HG03159 (cell line): ENCODE results near the gene PFKFB2.

ENCODE experiments used
- ATAC-seq: cut with Tn5 transposase; IDR thresholded peaks from one replicate; pipeline ENCODE4 v1.9.1; 2021; ENCODE audit warnings: mild to moderate bottlenecking, moderate library complexity; ENCODE audit not compliant: unreplicated experiment

The PFKFB2 gene

DNA sequence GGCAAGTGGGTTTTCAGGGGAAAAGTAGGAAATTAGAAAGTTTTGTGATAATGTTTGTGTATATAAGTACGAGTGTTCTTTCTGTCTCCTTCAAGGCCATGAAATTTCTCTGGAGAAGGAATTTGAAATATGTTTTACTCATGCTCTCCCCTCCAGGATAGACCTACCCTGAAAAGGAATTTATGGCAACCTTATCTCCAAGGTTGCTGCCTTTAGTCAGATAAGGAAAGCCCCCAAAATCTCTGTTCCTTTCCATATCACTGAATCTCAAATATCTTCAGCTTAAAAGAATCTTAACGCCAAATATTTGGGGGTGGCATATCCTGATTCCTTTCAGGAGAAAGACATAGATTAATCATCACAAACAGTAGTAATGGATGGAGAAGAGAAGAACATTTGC is 35.1 kb downstream of the PFKFB2 start:
- ATAC-seq = no peak

GRCh38 chr1:207088701-207089626 is 35.9 kb downstream of the PFKFB2 start, which contains the start of gene C4BPB:
Gene C4BPB, plus strand, starts transcription at chr1:207088860. Its CDS starts 672 bp downstream, at chr1:207089532.
- ATAC-seq = peak; percentile 55

DNA sequence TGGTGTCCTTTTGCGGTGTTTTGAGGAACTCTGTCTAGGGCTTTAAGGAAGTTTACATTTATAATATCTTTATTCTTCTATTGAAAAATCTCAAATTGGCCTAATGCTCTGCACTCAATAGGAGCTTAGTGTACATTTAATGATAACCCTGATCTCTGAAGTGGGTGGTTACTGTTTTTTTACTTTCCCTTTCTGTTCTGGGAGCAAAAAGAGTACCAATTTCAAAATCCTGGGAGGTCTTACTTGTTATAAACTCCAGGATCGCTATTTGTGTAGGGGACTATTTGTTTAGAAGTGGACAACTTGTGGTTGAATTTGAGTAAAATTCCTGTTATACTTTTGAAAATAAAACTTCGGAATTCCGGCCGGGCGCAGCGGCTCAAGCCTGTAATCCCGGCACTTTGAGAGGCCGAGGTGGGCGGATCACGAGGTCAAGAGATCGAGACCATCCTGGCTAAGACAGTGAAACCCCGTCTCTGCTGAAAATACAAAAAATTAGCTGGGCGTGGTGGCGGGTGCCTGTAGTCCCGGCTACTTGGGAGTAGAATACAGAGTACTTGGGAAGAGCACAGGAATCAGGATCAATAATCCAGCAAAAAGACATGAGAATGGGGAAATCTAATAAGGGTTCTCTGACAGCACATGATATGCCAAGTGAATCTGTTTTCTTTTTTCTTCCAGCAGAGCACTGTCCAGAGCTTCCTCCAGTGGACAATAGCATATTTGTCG is 36.7 kb downstream of the PFKFB2 start:
- peak; percentile 28 for ATAC-seq

GRCh38 chr1:207091200-207091908 is 38.3 kb downstream of the PFKFB2 start:
- ATAC-seq = no peak

GRCh38 chr1:207093944-207094343 is 40.9 kb downstream of the PFKFB2 start:
- ATAC-seq = no peak

DNA sequence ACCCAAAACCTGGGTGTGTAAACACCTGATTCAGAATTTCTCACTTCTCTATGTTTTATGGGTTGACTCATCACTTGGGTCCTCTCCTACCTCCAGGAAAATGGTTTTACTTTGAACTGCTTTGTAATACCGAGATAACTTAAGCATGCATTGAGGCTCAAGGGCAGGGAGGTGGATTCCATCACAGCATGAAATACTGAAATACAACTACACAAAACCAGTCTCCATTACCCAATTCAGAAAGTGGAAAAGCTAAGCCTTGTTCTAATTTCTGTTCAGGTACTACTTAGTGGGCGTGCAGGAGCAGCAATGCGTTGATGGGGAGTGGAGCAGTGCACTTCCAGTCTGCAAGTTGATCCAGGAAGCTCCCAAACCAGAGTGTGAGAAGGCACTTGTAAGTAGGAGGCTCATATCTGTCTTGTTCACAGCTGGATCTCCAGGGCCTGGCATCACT is 44.8 kb downstream of the PFKFB2 start:
- peak; percentile 72 for ATAC-seq

DNA sequence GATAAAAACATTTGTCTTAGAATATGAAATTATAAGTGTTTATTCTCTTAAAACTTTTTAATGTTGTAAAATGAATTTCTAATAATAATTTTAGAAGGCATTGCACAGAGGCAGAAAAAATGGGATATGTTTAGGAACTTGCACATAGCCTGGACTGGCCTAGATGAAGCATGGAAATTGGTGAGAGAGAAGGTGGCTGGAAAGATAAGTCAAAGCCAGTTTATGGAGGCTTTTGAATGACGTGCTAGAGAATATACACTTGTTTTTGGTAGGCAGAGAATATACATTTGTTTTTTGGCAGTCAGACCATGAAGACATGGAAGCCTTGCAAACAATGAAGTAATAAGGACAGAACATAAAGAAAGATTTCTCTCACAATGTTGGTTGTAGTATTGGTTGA is 48.6 kb downstream of the PFKFB2 start:
- ATAC-seq = no peak

GRCh38 chr1:207102146-207102545 is 49.1 kb downstream of the PFKFB2 start:
- ATAC-seq = no peak

DNA sequence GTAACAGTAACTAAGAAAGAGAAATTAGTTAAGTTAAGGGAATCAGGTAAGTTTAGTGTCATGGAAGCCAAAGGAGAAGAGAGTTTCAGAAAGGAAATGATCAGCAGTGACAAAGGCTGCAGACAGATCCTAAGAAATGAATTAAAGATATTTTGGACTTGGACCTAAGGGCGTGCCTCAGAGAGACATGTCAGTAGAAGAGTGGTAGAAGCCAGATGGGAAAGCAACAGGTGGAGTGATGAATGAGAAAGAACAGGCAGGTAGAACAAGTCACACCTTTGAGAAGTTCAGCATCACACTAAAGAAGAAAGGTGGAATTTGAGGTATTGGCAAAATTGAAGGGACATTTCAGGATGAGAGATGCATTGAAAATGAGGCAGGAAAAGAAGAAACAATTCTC is 49.6 kb downstream of the PFKFB2 start:
- ATAC-seq = no peak

GRCh38 chr1:207103892-207104373 is 50.9 kb downstream of the PFKFB2 start, which contains the start of gene C4BPA:
Gene C4BPA, plus strand, starts transcription at chr1:207104233. Its CDS starts 8,793 bp downstream, at chr1:207113026.
- no peak for ATAC-seq

GRCh38 chr1:207109004-207109403 is 55.9 kb downstream of the PFKFB2 start:
- no peak for ATAC-seq

GRCh38 chr1:207112616-207113296 is 59.7 kb downstream of the PFKFB2 start:
- no peak for ATAC-seq

DNA sequence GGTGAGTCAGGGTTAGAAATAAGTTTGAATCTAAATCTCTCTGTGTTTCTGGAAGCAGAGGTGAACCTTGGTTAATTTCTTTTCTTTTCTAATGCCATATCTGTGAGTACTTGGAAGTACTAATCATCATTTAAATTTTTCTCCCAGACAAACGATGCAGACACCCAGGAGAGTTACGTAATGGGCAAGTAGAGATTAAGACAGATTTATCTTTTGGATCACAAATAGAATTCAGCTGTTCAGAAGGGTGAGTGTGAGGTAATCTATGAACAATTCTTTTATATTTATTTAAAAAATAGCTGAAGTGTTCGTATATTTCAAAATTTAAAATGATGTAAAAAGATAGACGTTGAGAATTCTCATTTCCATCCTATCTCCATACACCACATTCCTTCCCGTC is 62.2 kb downstream of the PFKFB2 start:
- no peak for ATAC-seq

- no peak for ATAC-seq
Measured at GRCh38 chr1:207124389-207124788, 71.3 kb downstream of the PFKFB2 start.

DNA sequence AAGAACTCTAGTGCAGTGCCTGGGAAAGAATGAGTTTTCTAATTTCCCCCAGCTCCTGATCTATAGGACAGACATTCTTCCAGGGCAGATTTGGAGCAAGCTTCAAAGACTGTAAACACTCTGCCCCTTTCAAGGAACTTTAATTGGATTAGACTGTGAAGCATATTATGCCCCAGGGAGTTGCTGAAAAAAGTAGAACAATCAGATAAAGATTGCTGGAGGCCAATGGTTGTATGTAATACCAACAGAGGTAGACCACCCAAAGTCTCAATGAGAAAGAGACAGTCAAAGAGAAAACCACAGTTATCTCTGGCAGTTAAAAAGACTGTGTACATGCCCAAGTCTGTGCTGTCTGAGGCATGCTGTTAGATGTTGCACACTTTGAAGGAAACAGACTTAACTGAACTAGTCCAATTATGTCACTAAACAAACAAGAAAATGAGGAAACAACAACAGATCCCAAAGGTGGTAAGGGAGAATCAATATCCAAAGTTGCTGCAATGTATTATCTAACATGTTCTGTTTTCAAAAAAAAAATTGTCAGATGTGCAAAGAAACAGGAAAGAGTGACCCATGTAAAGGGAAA is 75.4 kb downstream of the PFKFB2 start:
- no peak for ATAC-seq

- ATAC-seq = no peak
Measured at GRCh38 chr1:207129053-207129452, 76.0 kb downstream of the PFKFB2 start.
